ENCODE results near the gene UGT1A10.
A peak's percentile ranks its signal among the peaks of the same experiment; 100 is the strongest.
"Not testable (repeated sequence)": the region's sequence is repeated elsewhere in the genome, so short reads cannot be mapped to it uniquely, and the experiment has no call there.

The UGT1A10 gene

GRCh38 chr2:233698740-233699139 lies 62.5 kb downstream of the UGT1A10 start:
- DNase-seq, result no peak

GRCh38 chr2:233699424-233700027 lies 63.3 kb downstream of the UGT1A10 start:
- DNase-seq, result no peak

GRCh38 chr2:233700028-233700635 lies 63.9 kb downstream of the UGT1A10 start:
- no peak for DNase-seq

GRCh38 chr2:233700842-233701241 lies 64.6 kb downstream of the UGT1A10 start:
- DNase-seq, result not testable (repeated sequence)

- no peak for DNase-seq
Measured at GRCh38 chr2:233702238-233702637, 66.0 kb downstream of the UGT1A10 start.

- no peak for DNase-seq
Measured at GRCh38 chr2:233705911-233706506, 69.8 kb downstream of the UGT1A10 start.

GRCh38 chr2:233706720-233707119 lies 70.5 kb downstream of the UGT1A10 start:
- no peak for DNase-seq

GRCh38 chr2:233707940-233708644 lies 71.8 kb downstream of the UGT1A10 start:
- no peak for DNase-seq

- no peak for DNase-seq
Measured at GRCh38 chr2:233708942-233709341, 72.7 kb downstream of the UGT1A10 start.

- DNase-seq, result peak; percentile 35
Measured at GRCh38 chr2:233711312-233712008, 75.2 kb downstream of the UGT1A10 start.

- DNase-seq, result no peak
Measured at GRCh38 chr2:233712611-233713261, 76.5 kb downstream of the UGT1A10 start, which contains the start of gene UGT1A5. UGT1A5 (plus strand) TSS chr2:233712907; CDS start chr2:233712992, 85 bp downstream.

- no peak for DNase-seq
Measured at GRCh38 chr2:233713262-233713615, 77.0 kb downstream of the UGT1A10 start.

- DNase-seq, result no peak
Measured at GRCh38 chr2:233714121-233714520, 77.9 kb downstream of the UGT1A10 start.

GRCh38 chr2:233718552-233718951 lies 82.3 kb downstream of the UGT1A10 start, which contains the start of gene UGT1A4:
UGT1A4 (plus strand) TSS chr2:233718736; CDS start chr2:233718821, 85 bp downstream.
- no peak for DNase-seq

- DNase-seq, result no peak
Measured at GRCh38 chr2:233728723-233729301, 92.6 kb downstream of the UGT1A10 start, which contains the start of gene UGT1A3. UGT1A3 (plus strand) TSS chr2:233729042; CDS start chr2:233729127, 85 bp downstream.

- not testable (repeated sequence) for DNase-seq
Measured at GRCh38 chr2:233736868-233737653, 100.8 kb downstream of the UGT1A10 start.

- no peak for DNase-seq
Measured at GRCh38 chr2:233740870-233741269, 104.6 kb downstream of the UGT1A10 start.

- DNase-seq, result no peak
Measured at GRCh38 chr2:233743464-233744259, 107.4 kb downstream of the UGT1A10 start.

GRCh38 chr2:233745073-233745755 lies 109.0 kb downstream of the UGT1A10 start:
- DNase-seq, result no peak
